Posterior vena cava (tissue), 2 donors: ENCODE data around the gene IPPK. TPM values are rescaled to one million over a fixed set of nuclear protein-coding genes. Genes with fewer than 3 reads are reported as not detected.

Experiments used
- DNase-seq: peaks from one replicate; pipeline ENCODE4 v3.0.0-alpha.2; 2020; ENCODE audit warnings: low spot score
- intact Hi-C, 2 donors: fragments of 100-400 bp; cut with DNase I; formaldehyde crosslinking; loops; one replicate each; pipeline versions ENCODE4 v1.14.1 to v1.14.2; 2022 to 2023
- long read RNA-seq, 2 donors: library from polyadenylated mRNA; unstranded; transcript quantifications; one replicate each; pipeline ENCODE4 v2.0.0, GENCODE V29; 2020 to 2021
- total RNA-seq, 2 donors: library from RNA; stranded (reverse); fragmentation: NEBNext Ultra II Directional; extraction: Animal tissue kit (Norgen Biotek cat#: 25700); gene quantifications; one replicate each; pipeline ENCODE4 v1.2.1, GENCODE V29; 2021
- donor health status: DM: yes; HTN: yes; CAD: no.
- donor health status: DM: yes; HTN: yes; CAD: no.

IPPK gene
- total RNA-seq = 1 to 10 TPM; 5.8 to 6.6 TPM
- long read RNA-seq, donor 1, full-length matches to known transcripts = 1 of 6 reads
- long read RNA-seq, donor 1, partial matches to known transcripts = 3 of 6 reads
- long read RNA-seq, donor 1, other reads (novel, unspliced or antisense) = 2 of 6 reads
- long read RNA-seq, donor 2, full-length matches to known transcripts = 10 of 12 reads
- long read RNA-seq, donor 2, partial matches to known transcripts = 1 of 12 reads
- long read RNA-seq, donor 2, other reads (novel, unspliced or antisense) = 1 of 12 reads

- peak; percentile 99 for DNase-seq
- intact Hi-C loops = no loop called here
These were observed at the start of gene IPPK for GRCh38 chr9:92669890-92670708. Gene IPPK, minus strand, starts transcription at chr9:92670131. Its CDS starts 143 bp downstream, at chr9:92669988.

- intact Hi-C loops = loop anchor here (5.0 kb wide), 1 partner anchor 73 kb away; no protein-coding TSS in a partner anchor
- no peak for DNase-seq
These were observed 49.2 kb upstream of the IPPK start for GRCh38 chr9:92719028-92719647.

- no peak for DNase-seq
- intact Hi-C loops = loop anchor here (5.0 kb wide), 1 partner anchor 74 kb away; no protein-coding TSS in a partner anchor
These were observed 48.4 kb upstream of the IPPK start for GRCh38 chr9:92718086-92719001.

GRCh38 chr9:92717201-92718085, 47.5 kb upstream of the IPPK start:
- no peak for DNase-seq
- intact Hi-C loops = loop anchor here (5.0 kb wide), 1 partner anchor 75 kb away; no protein-coding TSS in a partner anchor

GRCh38 chr9:92716557-92716956, 46.6 kb upstream of the IPPK start:
- intact Hi-C loops = loop anchor here (5.0 kb wide), 1 partner anchor 76 kb away; no protein-coding TSS in a partner anchor
- DNase-seq = no peak

GRCh38 chr9:92715488-92716231, 45.7 kb upstream of the IPPK start:
- no peak for DNase-seq
- intact Hi-C loops = loop anchor here (5.0 kb wide), 1 partner anchor 77 kb away; no protein-coding TSS in a partner anchor

- intact Hi-C loops = loop anchor here (5.0 kb wide), 1 partner anchor 77 kb away; no protein-coding TSS in a partner anchor
- DNase-seq = no peak
These were observed 45.0 kb upstream of the IPPK start for GRCh38 chr9:92714787-92715487.

GRCh38 chr9:92714016-92714415, 44.1 kb upstream of the IPPK start:
- no peak for DNase-seq
- intact Hi-C loops = no loop called here

GRCh38 chr9:92713528-92713927, 43.6 kb upstream of the IPPK start:
- DNase-seq = no peak
- intact Hi-C loops = no loop called here

GRCh38 chr9:92712767-92713166, 42.8 kb upstream of the IPPK start:
- intact Hi-C loops = no loop called here
- no peak for DNase-seq

- no peak for DNase-seq
- intact Hi-C loops = no loop called here
These were observed 41.9 kb upstream of the IPPK start for GRCh38 chr9:92711844-92712243.

GRCh38 chr9:92711146-92711545, 41.2 kb upstream of the IPPK start:
- intact Hi-C loops = no loop called here
- no peak for DNase-seq

GRCh38 chr9:92710368-92710767, 40.4 kb upstream of the IPPK start:
- intact Hi-C loops = no loop called here
- DNase-seq = no peak

GRCh38 chr9:92709954-92710353, 40.0 kb upstream of the IPPK start:
- no peak for DNase-seq
- intact Hi-C loops = no loop called here

- DNase-seq = no peak
- intact Hi-C loops = no loop called here
These were observed 39.3 kb upstream of the IPPK start for GRCh38 chr9:92709240-92709639.

- intact Hi-C loops = no loop called here
- no peak for DNase-seq
These were observed 37.6 kb upstream of the IPPK start for GRCh38 chr9:92707530-92707929.
